Hepatocyte (in vitro differentiated cells): ENCODE results near the gene TEX28.
"Not testable (repeated sequence)": the region's sequence is repeated elsewhere in the genome, so short reads cannot be mapped to it uniquely, and the experiment has no call there.

Experiments used
- EZH2phosphoT487 ChIP-seq: fragments of 200-600 bp; sonication (generic); IDR thresholded peaks from one replicate; pipeline ENCODE4 v1.6.1; 2018; ENCODE audit warnings: antibody characterized with exemption, mild to moderate bottlenecking, low read depth, moderate library complexity; ENCODE audit not compliant: unreplicated experiment, severe bottlenecking
- TF ChIP-seq, protein P1 (sequence below): fragments of 200-600 bp; sonication (generic); IDR thresholded peaks from 2 replicates; pipeline ENCODE4 v1.5.1; 2016; ENCODE audit warnings: antibody characterized with exemption, mild to moderate bottlenecking; ENCODE audit not compliant: poor library complexity

DNA sequence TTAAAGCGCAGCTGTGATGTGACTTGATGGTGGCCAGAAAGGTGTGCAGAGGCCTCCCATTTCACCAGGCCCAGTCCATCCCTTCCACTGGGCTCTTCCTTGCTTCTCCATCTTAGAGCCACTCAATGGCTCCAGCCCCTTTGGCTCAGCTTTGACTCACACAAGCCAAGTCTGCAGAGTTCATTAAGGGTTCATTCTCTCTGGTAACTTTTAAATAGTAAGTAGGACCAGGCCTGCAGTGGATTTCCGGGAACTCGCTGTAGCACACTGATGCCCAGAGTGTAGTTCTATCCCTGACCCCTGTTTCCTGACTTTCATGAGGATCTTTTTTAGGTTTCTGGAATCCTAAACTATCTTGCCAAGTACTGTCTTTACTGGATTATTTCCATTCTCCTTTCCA is 25.7 kb downstream of the TEX28 start:
- TF ChIP-seq, protein P1, sequence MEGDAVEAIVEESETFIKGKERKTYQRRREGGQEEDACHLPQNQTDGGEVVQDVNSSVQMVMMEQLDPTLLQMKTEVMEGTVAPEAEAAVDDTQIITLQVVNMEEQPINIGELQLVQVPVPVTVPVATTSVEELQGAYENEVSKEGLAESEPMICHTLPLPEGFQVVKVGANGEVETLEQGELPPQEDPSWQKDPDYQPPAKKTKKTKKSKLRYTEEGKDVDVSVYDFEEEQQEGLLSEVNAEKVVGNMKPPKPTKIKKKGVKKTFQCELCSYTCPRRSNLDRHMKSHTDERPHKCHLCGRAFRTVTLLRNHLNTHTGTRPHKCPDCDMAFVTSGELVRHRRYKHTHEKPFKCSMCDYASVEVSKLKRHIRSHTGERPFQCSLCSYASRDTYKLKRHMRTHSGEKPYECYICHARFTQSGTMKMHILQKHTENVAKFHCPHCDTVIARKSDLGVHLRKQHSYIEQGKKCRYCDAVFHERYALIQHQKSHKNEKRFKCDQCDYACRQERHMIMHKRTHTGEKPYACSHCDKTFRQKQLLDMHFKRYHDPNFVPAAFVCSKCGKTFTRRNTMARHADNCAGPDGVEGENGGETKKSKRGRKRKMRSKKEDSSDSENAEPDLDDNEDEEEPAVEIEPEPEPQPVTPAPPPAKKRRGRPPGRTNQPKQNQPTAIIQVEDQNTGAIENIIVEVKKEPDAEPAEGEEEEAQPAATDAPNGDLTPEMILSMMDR: not testable (repeated sequence)
- TF ChIP-seq EZH2phosphoT487: not testable (repeated sequence)
